ENCODE measurements around the gene SLC6A1. TPM values are rescaled to one million over a fixed set of nuclear protein-coding genes. Genes with fewer than 3 reads are reported as not detected.

The SLC6A1 gene
- total and polyA plus RNA-seq, 7 donors: 0.27 to 1.9 (median 0.36) TPM

- no peak for DNase-seq
- Histone ChIP-seq H3K27me3 (ENCODE audit: insufficient read depth in 3 of 3, low read length in 2 of 3) (peaks cover 2 to 7% (median 3%) of the 10 kb centered on the region in 3 donors), H3K27ac (no peak overlapping the region), H3K4me3 (no peak overlapping the region), H3K4me1 (no peaks in the 10 kb centered on the region), H3K36me3 (ENCODE audit: insufficient read depth in 1 of 2, low read depth in 1 of 2) (no peaks in the 10 kb centered on the region), H3K9me3 (no peaks in the 10 kb centered on the region)
- ATAC-seq: no peak
- WGBS, 3 donors: 81 to 96% (median 94%) methylated on average over 2 of the region's 2 CpGs
- no peak for TF ChIP-seq CTCF (IDR thresholded peaks at IDR 0.05)
- intact Hi-C loops (cut with DNase I): no loop called here
Observed at GRCh38 chr3:11077466-11077865, 84.9 kb downstream of the SLC6A1 start.

- Histone ChIP-seq H3K36me3 (ENCODE audit: insufficient read depth in 1 of 2, low read depth in 1 of 2) (no peaks in the 10 kb centered on the region), H3K27me3 (ENCODE audit: insufficient read depth in 3 of 3, low read length in 2 of 3) (peaks cover 0 to 7% (median 3%) of the 10 kb centered on the region in 3 donors), H3K9me3 (no peaks in the 10 kb centered on the region), H3K4me1 (no peaks in the 10 kb centered on the region), H3K4me3 (no peak overlapping the region), H3K27ac (no peak overlapping the region)
- ATAC-seq (no peak), DNase-seq (no peak)
- WGBS, 3 donors: 75 to 80% (median 79%) methylated on average over 5 of the region's 5 CpGs
- TF ChIP-seq CTCF (IDR thresholded peaks at IDR 0.05): no peak
- intact Hi-C loops (cut with DNase I): no loop called here
Observed at GRCh38 chr3:11078826-11079515, 86.4 kb downstream of the SLC6A1 start.

GRCh38 chr3:11080492-11080891, 87.9 kb downstream of the SLC6A1 start:
- DNase-seq (no peak), ATAC-seq (no peak)
- WGBS, 3 donors: 83 to 88% (median 84%) methylated on average over 5 of the region's 5 CpGs
- TF ChIP-seq CTCF (IDR thresholded peaks at IDR 0.05): no peak
- no peak overlapping the region for H3K4me3 ChIP-seq
- H3K36me3 ChIP-seq (ENCODE audit: insufficient read depth in 1 of 2, low read depth in 1 of 2): no peaks in the 10 kb centered on the region
- no peak overlapping the region for H3K27ac ChIP-seq
- peaks cover 0 to 4% (median 0%) of the 10 kb centered on the region in 3 donors for H3K27me3 ChIP-seq (ENCODE audit: insufficient read depth in 3 of 3, low read length in 2 of 3)
- H3K9me3 ChIP-seq: no peaks in the 10 kb centered on the region
- intact Hi-C loops (cut with DNase I): no loop called here
- H3K4me1 ChIP-seq: no peaks in the 10 kb centered on the region

- 18 to 29% (median 21%) methylated on average over 2 of the region's 2 CpGs for WGBS, 3 donors
- intact Hi-C loops (cut with DNase I): no loop called here
- TF ChIP-seq CTCF (IDR thresholded peaks at IDR 0.05): no peak
- Histone ChIP-seq H3K27ac (no peak overlapping the region), H3K36me3 (ENCODE audit: insufficient read depth in 1 of 2, low read depth in 1 of 2) (no peaks in the 10 kb centered on the region), H3K27me3 (ENCODE audit: insufficient read depth in 3 of 3, low read length in 2 of 3) (no peaks in the 10 kb centered on the region), H3K9me3 (no peaks in the 10 kb centered on the region), H3K4me3 (no peak overlapping the region), H3K4me1 (no peaks in the 10 kb centered on the region)
- no peak for DNase-seq
- ATAC-seq: no peak
Observed at GRCh38 chr3:11084098-11084497, 91.5 kb downstream of the SLC6A1 start.

GRCh38 chr3:11084677-11085076, 92.1 kb downstream of the SLC6A1 start:
- H3K27ac ChIP-seq: no peak overlapping the region
- WGBS, 3 donors: 35 to 68% (median 62%) methylated on average over 7 to 11 of the region's 11 CpGs
- no peaks in the 10 kb centered on the region for H3K9me3 ChIP-seq
- no peak for TF ChIP-seq CTCF (IDR thresholded peaks at IDR 0.05)
- no peaks in the 10 kb centered on the region for H3K4me1 ChIP-seq
- ATAC-seq (peak in 2 of 4 donors; percentile 13 to 37), DNase-seq (no peak)
- H3K27me3 ChIP-seq (ENCODE audit: insufficient read depth in 3 of 3, low read length in 2 of 3): no peaks in the 10 kb centered on the region
- no peaks in the 10 kb centered on the region for H3K36me3 ChIP-seq (ENCODE audit: insufficient read depth in 1 of 2, low read depth in 1 of 2)
- no peak overlapping the region for H3K4me3 ChIP-seq
- intact Hi-C loops (cut with DNase I): no loop called here

Measured in psoas muscle (tissue), 8 donors.